MCF 10A (cell line): ENCODE data around the gene KLHL25. TPM values are rescaled to one million over a fixed set of nuclear protein-coding genes. Genes with fewer than 3 reads are reported as not detected.
A peak's percentile ranks its signal among the peaks of the same experiment; 100 is the strongest.

Source experiments
- BruUV-seq: library from RNA; stranded (reverse); fragments of 400-500 nt; replicated peaks from 2 replicates; lab custom pipeline; 2021; lab: Mats Ljungman, UMichigan
- CTCF ChIA-PET: fragments of 300-600 bp; sonication (Branson Sonifier 250); formaldehyde crosslinking; extraction: SDS; loops from one replicate; lab custom pipeline; 2021; ENCODE audit warnings: antibody characterized with exemption, inconsistent platforms; lab: Yijun Ruan, JAX
- POLR2A ChIA-PET: fragments of 300-600, 350-650 bp; sonication (Branson Sonifier 250); formaldehyde crosslinking; extraction: SDS; loops from one replicate; lab custom pipeline; 2020; ENCODE audit warnings: antibody characterized with exemption, inconsistent platforms; lab: Yijun Ruan, JAX
- DNase-seq: peaks from one replicate; pipeline ENCODE4 v3.0.0-alpha.2; 2018; ENCODE audit not compliant: unreplicated experiment
- H3K27ac Mint-ChIP-seq: one replicate; pipeline ENCODE4 v1.8.0; 2022; ENCODE audit warnings: mild to moderate bottlenecking, low read depth, mixed read lengths; ENCODE audit not compliant: unreplicated experiment
- H3K27me3 Mint-ChIP-seq: one replicate; pipeline ENCODE4 v1.8.0; 2022; ENCODE audit warnings: mixed read lengths; ENCODE audit not compliant: insufficient read depth, unreplicated experiment
- H3K36me3 Mint-ChIP-seq: one replicate; pipeline ENCODE4 v1.8.0; 2022; ENCODE audit warnings: mild to moderate bottlenecking, moderate library complexity, mixed read lengths; ENCODE audit not compliant: insufficient read depth, unreplicated experiment
- H3K4me1 Mint-ChIP-seq: one replicate; pipeline ENCODE4 v1.8.0; 2022; ENCODE audit warnings: mixed read lengths; ENCODE audit not compliant: insufficient read depth, unreplicated experiment
- H3K4me3 Mint-ChIP-seq: one replicate; pipeline ENCODE4 v1.8.0; 2022; ENCODE audit warnings: mild to moderate bottlenecking, moderate library complexity, mixed read lengths; ENCODE audit not compliant: unreplicated experiment
- H3K9me3 Mint-ChIP-seq: one replicate; pipeline ENCODE4 v1.8.0; 2022; ENCODE audit warnings: mixed read lengths; ENCODE audit not compliant: unreplicated experiment
- intact Hi-C: fragments of 100-400 bp; cut with micrococcal nuclease; formaldehyde crosslinking; loops from 2 replicates; pipeline ENCODE4 v1.14.1; 2022
- total RNA-seq: library from RNA; stranded (reverse); gene quantifications from 2 replicates; pipeline ENCODE4 v1.2.3, GENCODE V29; 2022
- TF ChIP-seq, protein P1 (sequence below): fragments of 200-600 bp; IDR thresholded peaks from one replicate; pipeline ENCODE4 v1.8.0; 2022; ENCODE audit warnings: antibody characterized with exemption, mild to moderate bottlenecking; ENCODE audit not compliant: unreplicated experiment

KLHL25 gene
- total RNA-seq, 1 experiment from 2014 or later: 3.1 TPM

GRCh38 chr15:85748176-85748575 lies 46.5 kb downstream of the KLHL25 start:
- Mint-ChIP-seq H3K4me3 (no peak overlapping the region), H3K9me3 (no peaks in the 10 kb centered on the region), H3K27ac (no peak overlapping the region), H3K4me1 (peaks cover 15% of the 10 kb centered on the region), H3K36me3 (peaks cover 79% of the 10 kb centered on the region), H3K27me3 (no peaks in the 10 kb centered on the region)
- TF ChIP-seq, protein P1, sequence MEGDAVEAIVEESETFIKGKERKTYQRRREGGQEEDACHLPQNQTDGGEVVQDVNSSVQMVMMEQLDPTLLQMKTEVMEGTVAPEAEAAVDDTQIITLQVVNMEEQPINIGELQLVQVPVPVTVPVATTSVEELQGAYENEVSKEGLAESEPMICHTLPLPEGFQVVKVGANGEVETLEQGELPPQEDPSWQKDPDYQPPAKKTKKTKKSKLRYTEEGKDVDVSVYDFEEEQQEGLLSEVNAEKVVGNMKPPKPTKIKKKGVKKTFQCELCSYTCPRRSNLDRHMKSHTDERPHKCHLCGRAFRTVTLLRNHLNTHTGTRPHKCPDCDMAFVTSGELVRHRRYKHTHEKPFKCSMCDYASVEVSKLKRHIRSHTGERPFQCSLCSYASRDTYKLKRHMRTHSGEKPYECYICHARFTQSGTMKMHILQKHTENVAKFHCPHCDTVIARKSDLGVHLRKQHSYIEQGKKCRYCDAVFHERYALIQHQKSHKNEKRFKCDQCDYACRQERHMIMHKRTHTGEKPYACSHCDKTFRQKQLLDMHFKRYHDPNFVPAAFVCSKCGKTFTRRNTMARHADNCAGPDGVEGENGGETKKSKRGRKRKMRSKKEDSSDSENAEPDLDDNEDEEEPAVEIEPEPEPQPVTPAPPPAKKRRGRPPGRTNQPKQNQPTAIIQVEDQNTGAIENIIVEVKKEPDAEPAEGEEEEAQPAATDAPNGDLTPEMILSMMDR: no peak
- CTCF ChIA-PET: no interaction called here
- BruUV-seq: no TSS peak
- no peak for DNase-seq
- POLR2A ChIA-PET: no interaction called here
- intact Hi-C loops: no loop called here

DNA sequence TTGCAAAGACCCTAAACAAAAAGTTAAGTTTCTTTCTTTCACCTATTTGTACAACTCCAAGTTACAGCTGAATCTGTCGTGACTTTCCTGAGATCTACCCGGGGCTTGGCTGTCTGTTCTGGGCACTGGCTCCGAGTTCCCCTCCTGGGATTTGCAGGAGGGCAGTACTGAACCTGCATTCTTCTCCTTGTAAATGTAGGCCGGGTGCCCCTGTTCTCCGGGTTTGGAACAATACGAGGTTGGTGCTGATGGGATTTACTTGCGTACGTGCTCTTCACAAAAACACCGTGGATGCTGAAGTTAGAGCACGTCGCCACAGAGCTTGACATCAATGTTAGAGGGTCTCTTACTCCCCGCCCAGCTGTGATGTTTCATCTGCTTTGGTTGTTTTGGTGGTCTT lies 48.1 kb downstream of the KLHL25 start:
- H3K9me3 Mint-ChIP-seq: no peaks in the 10 kb centered on the region
- no TSS peak for BruUV-seq
- no peaks in the 10 kb centered on the region for H3K4me1 Mint-ChIP-seq
- H3K27ac Mint-ChIP-seq: no peak overlapping the region
- TF ChIP-seq, protein P1: no peak
- ChIA-PET POLR2A (interaction anchor here (0.7 to 0.8 kb wide), 2 partner anchors 21 to 808 kb away, joined by 3 read pairs; no protein-coding TSS in a partner anchor), CTCF (interaction anchor here (1.0 to 1.1 kb wide), 2 partner anchors 17 to 44 kb away, joined by 3 to 4 read pairs; no protein-coding TSS in a partner anchor)
- no peak overlapping the region for H3K4me3 Mint-ChIP-seq
- no peaks in the 10 kb centered on the region for H3K27me3 Mint-ChIP-seq
- intact Hi-C loops: no loop called here
- no peak for DNase-seq
- H3K36me3 Mint-ChIP-seq: peaks cover 79% of the 10 kb centered on the region

DNA sequence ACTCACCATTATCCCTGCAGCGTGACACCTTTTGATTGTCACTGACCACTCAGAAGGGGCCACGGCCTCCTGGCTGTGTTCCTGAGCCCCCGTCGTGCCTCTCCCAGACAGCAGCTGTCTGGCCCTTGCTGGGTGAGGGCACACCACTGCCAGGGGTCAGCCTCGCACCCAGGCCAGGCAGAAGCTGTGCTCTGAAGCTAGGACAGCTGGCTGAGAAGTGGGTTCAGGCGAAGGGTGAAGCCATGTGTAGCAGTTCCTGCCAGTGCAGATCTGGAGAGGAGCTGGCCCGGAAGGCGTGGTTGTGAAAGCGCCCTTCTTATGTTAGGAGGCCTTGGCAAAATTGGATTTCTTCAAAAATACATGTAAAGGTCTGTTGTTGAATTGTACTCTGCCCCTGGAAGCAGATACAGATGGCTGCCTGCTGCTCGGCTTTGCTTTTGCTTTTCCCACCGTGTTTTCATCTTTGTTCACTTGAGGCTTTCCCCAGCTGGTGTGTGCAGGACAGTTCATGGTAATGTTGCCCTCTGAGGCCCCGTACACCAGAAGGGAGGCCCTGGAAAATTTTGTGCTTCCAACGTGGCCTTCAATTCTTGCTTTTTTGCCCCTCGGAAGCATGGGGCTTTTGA lies 49.1 kb downstream of the KLHL25 start:
- DNase-seq: no peak
- Mint-ChIP-seq H3K4me3 (no peak overlapping the region), H3K27ac (no peak overlapping the region), H3K36me3 (peaks cover 89% of the 10 kb centered on the region), H3K27me3 (no peaks in the 10 kb centered on the region), H3K9me3 (no peaks in the 10 kb centered on the region), H3K4me1 (no peaks in the 10 kb centered on the region)
- ChIA-PET CTCF (interaction anchor here (0.5 to 0.8 kb wide), 2 partner anchors 14 to 20 kb away, joined by 3 read pairs; no protein-coding TSS in a partner anchor), POLR2A (no interaction called here)
- BruUV-seq: no TSS peak
- TF ChIP-seq, protein P1: no peak
- intact Hi-C loops: no loop called here

- POLR2A ChIA-PET: no interaction called here
- Mint-ChIP-seq H3K27me3 (no peaks in the 10 kb centered on the region), H3K36me3 (peaks cover 95% of the 10 kb centered on the region), H3K27ac (no peak overlapping the region), H3K4me1 (no peaks in the 10 kb centered on the region), H3K4me3 (no peak overlapping the region), H3K9me3 (no peaks in the 10 kb centered on the region)
- DNase-seq: no peak
- CTCF ChIA-PET: no interaction called here
- intact Hi-C loops: no loop called here
- TF ChIP-seq, protein P1: no peak
- BruUV-seq: TSS peak; percentile 14
These were observed 49.7 kb downstream of the KLHL25 start for GRCh38 chr15:85745023-85745422.
